ENCODE results near the gene PTPRQ.
"Not testable (repeated sequence)": the region's sequence is repeated elsewhere in the genome, so short reads cannot be mapped to it uniquely, and the experiment has no call there.

PTPRQ gene

GRCh38 chr12:80470403-80470802 lies 26.4 kb downstream of the PTPRQ start:
- DNase-seq (ENCODE audit: low read depth) = no peak

DNA sequence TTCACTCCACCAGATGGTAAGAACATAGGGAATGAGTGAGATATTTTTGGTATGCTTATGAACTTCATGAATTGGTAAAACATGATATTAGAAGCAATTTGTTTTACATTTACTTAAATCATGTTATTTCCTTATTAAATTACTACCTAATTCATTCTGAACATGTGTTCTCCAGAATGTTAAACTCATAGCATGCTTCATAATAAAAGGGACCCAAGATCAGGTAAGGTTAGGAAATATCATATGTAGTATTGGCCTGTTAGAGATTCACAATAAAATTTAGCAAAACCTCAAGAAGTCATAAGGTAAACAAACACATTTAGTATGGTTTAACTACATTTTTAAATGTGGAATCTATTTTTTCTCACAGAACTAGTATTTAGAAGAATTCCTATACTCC lies 28.2 kb downstream of the PTPRQ start:
- no peak for DNase-seq (ENCODE audit: low read depth)

- DNase-seq (ENCODE audit: low read depth) = no peak
Measured at GRCh38 chr12:80472911-80473500, 29.0 kb downstream of the PTPRQ start.

- DNase-seq (ENCODE audit: low read depth) = not testable (repeated sequence)
Measured at GRCh38 chr12:80477521-80478145, 33.6 kb downstream of the PTPRQ start.

- no peak for DNase-seq (ENCODE audit: low read depth)
Measured at GRCh38 chr12:80484746-80485145, 40.7 kb downstream of the PTPRQ start.

DNA sequence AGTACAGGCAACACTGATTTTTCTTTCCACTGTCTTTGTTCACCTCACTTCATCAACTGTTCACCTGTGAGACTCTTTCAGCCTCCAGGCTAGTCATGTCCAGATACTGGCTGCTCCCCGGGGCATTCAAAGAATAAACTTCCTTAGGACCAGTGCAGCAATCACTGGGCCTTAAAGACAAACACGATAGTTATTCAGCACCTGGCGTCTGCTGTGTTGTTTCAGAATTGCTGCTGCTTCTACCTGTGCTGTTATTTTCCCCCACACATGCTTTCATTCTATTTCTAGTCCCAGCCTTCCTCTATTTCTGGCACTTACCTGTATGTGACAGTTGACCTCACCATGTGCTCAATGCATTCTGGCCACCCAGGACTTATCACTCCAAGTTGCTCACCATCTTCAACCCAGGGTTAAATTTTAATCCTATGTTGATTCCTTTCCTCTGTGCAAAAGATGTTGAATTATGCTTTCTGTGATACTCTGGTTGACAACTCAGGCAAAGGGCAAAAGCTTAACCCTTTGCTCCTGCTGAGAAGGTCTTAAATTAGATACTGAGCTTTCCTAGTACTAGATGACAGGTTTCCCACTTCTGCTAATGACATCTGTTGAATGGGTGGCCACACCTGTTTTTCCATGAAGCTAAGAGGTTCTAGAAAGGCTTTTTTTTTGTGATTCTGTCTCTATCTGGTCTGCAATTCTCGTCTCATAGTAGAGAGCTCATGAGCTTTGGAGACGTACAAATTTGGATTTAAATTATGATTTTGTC lies 41.4 kb downstream of the PTPRQ start:
- no peak for DNase-seq (ENCODE audit: low read depth)

DNA sequence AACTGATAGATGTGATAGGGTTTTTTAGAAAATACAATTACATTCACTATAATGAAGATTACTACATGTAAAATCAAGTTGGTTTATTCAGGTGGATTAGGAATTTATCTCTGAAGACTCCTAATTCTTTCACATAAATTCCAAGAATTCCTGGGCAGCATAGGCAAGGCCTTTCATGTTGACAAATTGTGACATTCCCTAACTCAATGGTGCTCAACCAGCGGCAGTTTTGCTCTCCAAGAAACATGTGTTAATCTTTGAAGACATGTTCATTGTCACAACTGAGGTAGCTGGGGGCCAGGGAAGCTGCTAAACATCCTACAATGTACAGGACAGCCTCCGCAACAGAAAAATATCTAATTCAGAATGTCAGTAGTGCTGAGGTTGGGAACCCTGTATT lies 46.3 kb downstream of the PTPRQ start:
- no peak for DNase-seq (ENCODE audit: low read depth)

- DNase-seq (ENCODE audit: low read depth) = no peak
Measured at GRCh38 chr12:80491166-80491565, 47.1 kb downstream of the PTPRQ start.

- DNase-seq (ENCODE audit: low read depth) = no peak
Measured at GRCh38 chr12:80493466-80493865, 49.4 kb downstream of the PTPRQ start.

DNA sequence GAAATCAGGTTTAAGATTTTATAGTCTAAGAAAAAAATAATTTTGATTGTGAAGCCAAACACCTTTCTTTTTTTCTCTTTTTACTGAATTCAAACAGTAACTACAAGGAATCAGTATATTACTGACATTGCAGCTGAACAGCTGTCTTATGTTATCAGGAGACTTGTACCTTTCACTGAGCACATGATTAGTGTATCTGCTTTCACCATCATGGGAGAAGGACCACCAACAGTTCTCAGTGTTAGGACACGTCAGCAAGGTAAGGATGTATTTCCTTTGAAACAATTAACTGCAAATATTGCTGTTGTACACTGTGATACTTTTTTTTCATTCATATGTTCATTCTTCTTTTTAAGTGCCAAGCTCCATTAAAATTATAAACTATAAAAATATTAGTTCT lies 50.8 kb downstream of the PTPRQ start:
- DNase-seq (ENCODE audit: low read depth) = no peak

- DNase-seq (ENCODE audit: low read depth) = no peak
Measured at GRCh38 chr12:80498059-80498728, 54.2 kb downstream of the PTPRQ start.

DNA sequence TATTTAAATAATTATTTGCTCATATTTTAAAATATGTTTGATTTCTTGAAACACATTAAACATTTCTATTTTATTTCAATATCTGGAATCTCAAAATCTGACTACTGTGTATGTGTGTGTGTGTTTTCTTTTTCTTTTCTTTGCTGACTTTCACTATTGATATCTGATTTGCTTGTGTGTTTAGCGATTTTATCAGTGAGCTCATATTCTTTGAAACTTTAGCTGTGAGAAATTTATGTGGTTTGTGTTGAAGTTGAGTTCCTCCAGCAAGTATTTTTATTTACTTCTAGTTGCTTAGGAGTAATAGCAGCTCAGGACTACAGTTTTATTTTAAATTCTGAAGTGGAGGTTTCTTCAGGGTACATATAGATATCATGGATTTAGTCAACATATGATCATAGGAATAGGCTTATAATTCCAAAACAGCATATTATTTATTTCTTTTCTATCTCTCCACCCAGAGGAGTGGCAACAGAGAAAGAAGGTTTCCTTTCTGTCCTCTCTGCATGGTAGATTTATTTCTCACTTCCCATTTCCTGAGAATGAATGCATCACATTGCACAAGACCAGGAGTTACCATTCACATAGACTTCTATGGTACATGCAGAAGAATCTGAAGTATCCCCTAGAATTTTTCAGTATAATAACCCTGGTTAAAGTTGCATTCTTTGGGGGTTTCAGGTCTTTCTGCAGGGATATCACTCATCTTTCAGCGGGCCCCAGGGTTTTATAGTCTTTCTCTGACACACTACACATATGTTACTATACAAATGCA lies 60.5 kb downstream of the PTPRQ start:
- DNase-seq (ENCODE audit: low read depth) = no peak

DNA sequence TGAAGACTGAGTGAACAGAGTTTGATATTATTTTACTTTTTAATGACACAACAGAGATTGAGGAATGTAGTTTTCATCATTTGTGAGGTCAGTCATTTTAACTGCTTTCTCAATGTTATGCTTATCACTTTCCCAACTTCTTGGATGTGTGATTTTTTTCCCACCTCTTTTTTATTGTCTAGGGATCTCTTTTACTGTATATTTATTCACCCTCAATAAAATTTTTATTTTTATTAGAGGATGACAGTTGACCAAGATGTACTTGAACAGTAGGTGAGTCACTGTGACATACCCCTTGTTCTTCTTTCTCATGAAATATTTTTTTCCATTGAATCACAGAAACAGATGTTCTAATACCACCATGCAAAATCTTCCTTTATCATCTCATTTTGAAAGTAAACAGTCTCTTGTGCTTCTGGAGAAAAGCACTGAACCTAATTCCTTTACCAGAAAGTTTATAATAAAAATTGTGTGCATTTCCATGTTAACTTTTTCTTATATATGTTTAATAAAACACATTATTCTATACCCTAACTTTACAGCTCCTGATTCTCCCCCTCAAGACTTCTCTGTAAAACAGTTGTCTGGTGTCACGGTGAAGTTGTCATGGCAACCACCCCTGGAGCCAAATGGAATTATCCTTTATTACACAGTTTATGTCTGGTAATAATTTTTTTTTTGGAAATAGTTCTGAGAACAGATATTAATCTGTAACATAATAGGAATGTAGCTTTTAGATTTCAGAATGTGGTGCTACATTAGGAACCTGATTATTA lies 65.9 kb downstream of the PTPRQ start:
- DNase-seq (ENCODE audit: low read depth) = no peak

GRCh38 chr12:80512781-80513180 lies 68.7 kb downstream of the PTPRQ start:
- DNase-seq (ENCODE audit: low read depth) = no peak

DNA sequence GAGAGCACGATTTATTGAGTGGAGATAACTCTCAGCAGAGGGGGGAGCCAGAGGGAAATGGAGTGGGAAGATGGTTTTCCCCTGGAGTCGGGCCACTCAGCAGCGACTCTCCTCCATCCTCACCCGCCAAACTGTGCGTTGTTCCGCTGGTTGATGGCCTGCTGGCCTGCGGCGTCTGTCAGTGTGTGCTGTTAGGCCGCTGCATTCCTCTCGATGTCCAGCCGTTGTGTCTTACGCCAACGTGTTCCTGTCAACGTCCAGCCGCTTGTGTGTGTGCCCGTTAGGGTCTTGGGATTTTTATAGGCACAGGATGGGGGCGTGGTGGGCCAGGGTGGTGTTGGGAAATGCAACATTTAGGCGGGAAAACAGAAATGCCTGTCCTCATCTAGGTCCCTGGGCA lies 69.2 kb downstream of the PTPRQ start:
- no peak for DNase-seq (ENCODE audit: low read depth)

DNA sequence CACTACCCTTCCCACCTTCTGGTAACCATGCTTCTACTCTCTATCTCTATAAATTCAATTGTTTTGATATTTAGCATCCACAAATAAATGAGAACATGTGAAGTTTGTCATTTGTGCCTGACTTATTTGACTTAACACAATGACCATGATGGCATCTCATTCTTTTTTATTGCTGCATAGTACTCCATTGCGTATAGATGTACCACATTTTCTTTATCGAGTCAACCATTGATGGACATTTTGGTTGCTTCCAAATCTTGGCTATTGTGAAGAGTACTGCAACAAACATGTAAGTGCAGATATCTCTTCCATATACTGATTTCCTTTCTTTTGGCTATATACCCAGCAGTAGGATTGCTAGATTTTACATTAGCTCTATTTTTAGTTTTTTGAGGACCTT lies 73.6 kb downstream of the PTPRQ start:
- DNase-seq (ENCODE audit: low read depth) = no peak

GRCh38 chr12:80531646-80532045 lies 87.6 kb downstream of the PTPRQ start:
- no peak for DNase-seq (ENCODE audit: low read depth)

DNA sequence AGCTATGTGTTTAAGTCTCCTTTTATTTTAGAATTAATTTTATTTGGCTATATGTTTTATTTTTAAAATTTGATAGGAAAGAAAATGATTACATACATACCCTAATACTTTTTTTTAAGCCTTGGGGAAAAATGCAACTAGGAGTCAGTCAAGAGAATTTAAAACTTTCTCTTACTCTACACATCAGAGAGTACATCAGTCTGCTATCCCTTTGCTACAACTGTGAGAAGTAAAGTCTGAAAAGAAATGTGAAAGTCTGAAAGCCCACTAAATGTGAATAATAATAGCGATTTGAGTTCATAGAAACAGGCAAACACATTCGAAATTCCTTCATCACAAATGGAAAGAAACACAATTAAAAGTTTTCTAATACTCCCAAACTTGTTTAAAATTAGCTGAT lies 95.0 kb downstream of the PTPRQ start:
- DNase-seq (ENCODE audit: low read depth) = no peak

DNA sequence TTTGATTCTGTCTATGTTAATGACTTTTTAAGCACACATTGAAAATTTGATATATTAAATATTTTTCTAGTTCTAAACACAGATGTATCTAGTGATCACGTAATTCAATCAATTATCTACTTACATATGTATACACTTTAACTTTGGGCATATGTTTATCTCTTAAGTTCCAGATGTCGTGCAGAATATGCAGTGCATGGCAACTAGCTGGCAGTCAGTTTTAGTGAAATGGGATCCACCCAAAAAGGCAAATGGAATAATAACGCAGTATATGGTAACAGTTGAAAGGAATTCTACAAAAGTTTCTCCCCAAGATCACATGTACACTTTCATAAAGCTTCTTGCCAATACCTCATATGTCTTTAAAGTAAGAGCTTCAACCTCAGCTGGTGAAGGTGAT lies 105.3 kb downstream of the PTPRQ start:
- DNase-seq (ENCODE audit: low read depth) = no peak

DNA sequence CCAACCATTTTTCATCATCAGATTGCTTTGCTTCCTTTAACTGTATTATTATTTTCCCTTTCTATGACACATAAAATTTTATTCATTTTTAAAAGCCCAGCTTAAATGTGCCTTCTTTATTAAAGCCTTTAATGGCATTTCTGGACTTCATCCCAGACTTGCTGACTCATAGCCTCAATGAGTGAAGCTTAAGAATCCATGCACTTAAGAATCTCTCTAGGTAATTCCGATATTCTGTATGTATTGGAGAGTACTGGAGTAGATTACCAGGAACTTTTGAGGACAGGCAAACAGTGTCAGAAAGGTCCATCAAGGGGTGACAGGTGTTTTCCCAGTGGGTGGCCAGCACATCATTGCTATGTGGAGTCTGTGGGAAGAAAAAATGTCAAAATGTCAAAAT lies 107.9 kb downstream of the PTPRQ start:
- DNase-seq (ENCODE audit: low read depth) = no peak

DNA sequence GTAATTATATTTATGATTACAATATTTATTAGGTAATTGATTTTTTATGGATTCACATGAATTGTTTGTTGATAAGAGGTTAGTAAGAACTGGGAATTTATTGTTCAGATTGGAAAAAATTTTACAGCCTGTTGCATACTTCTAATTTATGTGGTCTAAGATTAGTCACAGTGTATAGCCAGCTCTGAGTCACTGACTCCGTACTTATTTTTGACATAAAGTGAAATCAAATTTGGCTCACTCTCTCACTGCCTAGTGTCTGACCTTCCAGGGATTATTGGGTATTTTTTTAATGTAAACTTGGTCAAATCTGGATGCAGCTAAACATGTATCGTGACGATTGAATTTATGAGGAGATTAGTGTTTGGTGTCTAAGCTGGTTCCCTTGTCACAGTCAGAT lies 109.3 kb downstream of the PTPRQ start:
- DNase-seq (ENCODE audit: low read depth) = no peak

Data from activated T-cell treated with anti-CD3 and anti-CD28 coated beads for 24 hours (primary cell).